HCT116 (cell line): ENCODE measurements around the gene CCDC69. TPM values are rescaled to one million over a fixed set of nuclear protein-coding genes. Genes with fewer than 3 reads are reported as not detected.

Experiments used
- ATAC-seq: fragments of 200-7000 bp; cut with Tn5 transposase; 2 replicates; pipeline ENCODE4 v1.9.1; 2020; ENCODE audit warnings: mild to moderate bottlenecking, moderate library complexity
- BruUV-seq: library from RNA; stranded (reverse); fragments of 400-500 nt; replicated peaks from 2 replicates; lab custom pipeline; 2021; lab: Mats Ljungman, UMichigan
- CTCF ChIA-PET: fragments of 300-600 bp; sonication (Branson Sonifier 250); formaldehyde crosslinking; loops from one replicate; lab custom pipeline; 2021; ENCODE audit warnings: antibody characterized with exemption; lab: Charles Lee
- POLR2A ChIA-PET: fragments of 300-600, 350-600 bp; sonication (Branson Sonifier 250); formaldehyde crosslinking; loops from one replicate; lab custom pipeline; 2021; ENCODE audit warnings: antibody characterized with exemption; lab: Charles Lee
- RAD21 ChIA-PET, 2 experiments: fragments of 300-600 bp; sonication (Branson Sonifier 250); formaldehyde crosslinking; loops; one replicate each; lab custom pipeline; 2023; ENCODE audit warnings: low total read pairs in 2 of 2; ENCODE audit not compliant: uncharacterized antibody in 2 of 2, unreplicated experiment in 2 of 2, low non-redundant PET in 1 of 2; lab: Charles Lee
- DNase-seq: peaks from one replicate; pipeline ENCODE4 v3.0.0-alpha.2; 2010; ENCODE audit warnings: low read depth, low spot score
- H2AFZ ChIP-seq: fragments of 200-600 bp; shearing (Covaris generic), sonication (generic); 2 replicates; pipeline ENCODE4 v1.6.1; 2017; ENCODE audit warnings: low read depth, mixed run types, mixed read lengths, antibody characterized with exemption, low read length; ENCODE audit not compliant: poor library complexity, severe bottlenecking
- H3K27ac ChIP-seq: 2 replicates; pipeline ENCODE4 v1.5.1; 2012; ENCODE audit warnings: low read depth, low read length
- H3K27me3 ChIP-seq: fragments of 200-600 bp; sonication (generic); 2 replicates; pipeline ENCODE4 v1.6.1; 2016; ENCODE audit warnings: mixed run types, low read length, mixed read lengths; ENCODE audit not compliant: insufficient read depth
- H3K36me3 ChIP-seq, 2 experiments: fragments of 200-500 bp in 1 of 2; fragments of 200-600 bp in 1 of 2; sonication (Bioruptor generic) in 1 of 2; sonication (generic) in 1 of 2; 2 replicates each; pipeline versions ENCODE4 v1.5.1 to v1.6.1; 2014 to 2016; ENCODE audit warnings: low read length in 2 of 2, inconsistent platforms in 1 of 2, mixed read lengths in 1 of 2, mixed run types in 1 of 2; ENCODE audit not compliant: insufficient read depth in 2 of 2, control insufficient read depth in 1 of 2
- H3K4me1 ChIP-seq, 2 experiments: fragments of 200-600 bp in 1 of 2; sonication (generic) in 1 of 2; 2 replicates each; pipeline versions ENCODE4 v1.5.1 to v1.6.1; 2012 to 2017; ENCODE audit warnings: low read length in 2 of 2, inconsistent platforms in 1 of 2, mild to moderate bottlenecking in 1 of 2, mixed read lengths in 1 of 2, mixed run types in 1 of 2, moderate library complexity in 1 of 2; ENCODE audit not compliant: insufficient read depth in 2 of 2, control insufficient read depth in 1 of 2
- H3K4me2 ChIP-seq: fragments of 200-600 bp; sonication (generic); 2 replicates; pipeline ENCODE4 v1.6.1; 2017; ENCODE audit warnings: mixed run types, low read length, mixed read lengths
- H3K4me3 ChIP-seq, 2 experiments: fragments of 200-600 bp in 1 of 2; sonication (generic) in 1 of 2; replicated peaks in 1 of 2; 2 replicates each; pipeline ENCODE4 v1.5.1; 2011 to 2016; ENCODE audit warnings: low read length in 2 of 2, control low read depth in 1 of 2, low read depth in 1 of 2, mild to moderate bottlenecking in 1 of 2, mixed read lengths in 1 of 2, mixed run types in 1 of 2
- H3K79me2 ChIP-seq: fragments of 200-600 bp; sonication (generic); 2 replicates; pipeline ENCODE4 v1.6.1; 2017; ENCODE audit warnings: mild to moderate bottlenecking, mixed run types, low read length, moderate library complexity, mixed read lengths; ENCODE audit not compliant: insufficient read depth
- H3K9ac ChIP-seq: fragments of 200-600 bp; sonication (generic); 2 replicates; pipeline ENCODE4 v1.6.1; 2016; ENCODE audit warnings: low read length, mixed read lengths
- H3K9me2 ChIP-seq: fragments of 200-600 bp; sonication (generic), shearing (Covaris generic); 2 replicates; pipeline ENCODE4 v1.6.1; 2017; ENCODE audit warnings: mixed run types, mild to moderate bottlenecking, moderate library complexity; ENCODE audit not compliant: insufficient read depth
- H3K9me3 ChIP-seq, 2 experiments: fragments of 200-500 bp in 1 of 2; fragments of 200-600 bp in 1 of 2; sonication (Bioruptor generic) in 1 of 2; sonication (generic) in 1 of 2; 2 replicates each; pipeline ENCODE4 v1.6.1; 2014 to 2017; ENCODE audit warnings: low read length in 2 of 2, mixed read lengths in 2 of 2, inconsistent platforms in 1 of 2, low read depth in 1 of 2, mild to moderate bottlenecking in 1 of 2, mixed run types in 1 of 2, moderate library complexity in 1 of 2; ENCODE audit not compliant: control insufficient read depth in 1 of 2, insufficient read depth in 1 of 2
- H4K20me1 ChIP-seq: fragments of 200-600 bp; sonication (generic), shearing (Covaris generic); 2 replicates; pipeline ENCODE4 v1.6.1; 2017; ENCODE audit warnings: mixed run types, mild to moderate bottlenecking, moderate library complexity; ENCODE audit not compliant: insufficient read depth
- ELF1 ChIP-seq: IDR thresholded peaks from 2 replicates; pipeline ENCODE4 v1.6.1; 2012; ENCODE audit warnings: low read depth, borderline replicate concordance
- EZH2 ChIP-seq: fragments of 200-600 bp; sonication (generic); IDR thresholded peaks from 2 replicates; pipeline ENCODE4 v1.6.1; 2017; ENCODE audit warnings: antibody characterized with exemption, mixed run types
- EZH2phosphoT487 ChIP-seq: fragments of 200-600 bp; IDR thresholded peaks from 2 replicates; pipeline ENCODE4 v1.6.1; 2018; ENCODE audit warnings: antibody characterized with exemption, borderline replicate concordance
- FOSL1 ChIP-seq: IDR thresholded peaks from 2 replicates; pipeline ENCODE4 v1.6.1; 2012; ENCODE audit warnings: low read depth
- POLR2A ChIP-seq: IDR thresholded peaks from 2 replicates; pipeline ENCODE4 v1.7.0; 2011; ENCODE audit warnings: borderline replicate concordance; ENCODE audit not compliant: insufficient read depth, insufficient read length; ENCODE audit errors: extremely low read depth
- POLR2AphosphoS5 ChIP-seq: IDR thresholded peaks from 2 replicates; pipeline ENCODE4 v1.6.1; 2011; ENCODE audit warnings: mild to moderate bottlenecking, low read depth, low read length, moderate library complexity
- SP1 ChIP-seq: IDR thresholded peaks from 2 replicates; pipeline ENCODE4 v1.6.1; 2012; ENCODE audit warnings: low read depth
- SRF ChIP-seq: IDR thresholded peaks from 2 replicates; pipeline ENCODE4 v1.6.1; 2012; ENCODE audit warnings: low read depth
- intact Hi-C: fragments of 100-400 bp; cut with micrococcal nuclease; formaldehyde crosslinking; loops from 2 replicates; pipeline ENCODE4 v1.10.0; 2022
- total RNA-seq: library from RNA; stranded (reverse); gene quantifications from one replicate; pipeline ENCODE4 v1.2.1, GENCODE V29; 2021; ENCODE audit not compliant: unreplicated experiment
- TF ChIP-seq, protein P1 (sequence below): IDR thresholded peaks from 2 replicates; pipeline ENCODE4 v1.6.1; 2012
- TF ChIP-seq, protein P2 (sequence below): IDR thresholded peaks from 2 replicates; pipeline ENCODE4 v1.6.1; 2011; ENCODE audit warnings: mild to moderate bottlenecking, low read length, moderate library complexity; ENCODE audit not compliant: insufficient replicate concordance; ENCODE audit errors: extremely low read depth
- TF ChIP-seq, protein P3 (sequence below): IDR thresholded peaks from 2 replicates; pipeline ENCODE4 v1.6.1; 2012; ENCODE audit warnings: low read depth
- TF ChIP-seq, protein P4 (sequence below): IDR thresholded peaks from 2 replicates; pipeline ENCODE4 v1.6.1; 2012

Gene CCDC69
- total RNA-seq, 1 experiment from 2014 or later, result 4.3 TPM

DNA sequence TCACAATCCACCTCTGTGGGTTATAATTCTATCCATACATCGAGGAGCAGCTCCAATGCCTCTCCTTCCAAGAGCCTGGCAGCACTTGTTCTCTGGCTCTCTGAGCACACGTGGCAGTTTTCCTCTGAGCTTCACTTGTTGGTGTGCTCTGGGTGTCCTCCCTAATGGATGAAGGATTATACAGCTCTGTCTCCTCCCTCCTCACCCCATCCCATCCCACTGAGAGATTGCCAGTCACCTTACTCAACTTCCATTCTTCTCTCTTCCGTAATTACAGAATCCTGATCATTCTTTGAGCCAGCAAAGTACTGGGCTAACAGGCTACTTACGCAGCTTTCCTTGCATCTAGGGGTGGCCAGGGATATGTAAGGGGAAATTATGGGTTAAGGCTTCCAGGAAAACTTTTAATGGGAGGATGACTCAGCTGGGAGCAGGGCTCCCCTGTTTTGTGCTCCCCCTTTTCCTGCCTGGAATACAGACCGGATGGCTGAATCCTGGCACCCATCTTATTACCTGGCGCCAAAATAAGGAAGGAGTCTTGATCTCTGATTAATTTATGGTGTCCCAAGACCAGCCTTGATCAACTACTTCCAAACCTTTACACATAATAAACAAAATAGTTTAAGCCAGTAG is 6.3 kb upstream of the CCDC69 start:
- Histone ChIP-seq H3K27ac (no peak overlapping the region), H3K27me3 (no peaks in the 10 kb centered on the region), H3K4me1 (no peaks in the 10 kb centered on the region), H2AFZ (no peak overlapping the region), H3K36me3 (no peaks in the 10 kb centered on the region), H3K9me2 (no peaks in the 10 kb centered on the region), H4K20me1 (no peaks in the 10 kb centered on the region), H3K4me2 (no peak overlapping the region), H3K9ac (no peak overlapping the region), H3K9me3 (no peaks in the 10 kb centered on the region), H3K4me3 (no peak overlapping the region), H3K79me2 (no peaks in the 10 kb centered on the region)
- DNase-seq (no peak), ATAC-seq (no peak)
- intact Hi-C loops, result loop anchor here (10.0 kb wide), 1 partner anchor 225 kb away; no protein-coding TSS in a partner anchor
- BruUV-seq, result no TSS peak
- TF ChIP-seq SP1 (no peak), FOSL1 (no peak), EZH2 (no peak), POLR2AphosphoS5 (no peak)
- TF ChIP-seq, protein P1, sequence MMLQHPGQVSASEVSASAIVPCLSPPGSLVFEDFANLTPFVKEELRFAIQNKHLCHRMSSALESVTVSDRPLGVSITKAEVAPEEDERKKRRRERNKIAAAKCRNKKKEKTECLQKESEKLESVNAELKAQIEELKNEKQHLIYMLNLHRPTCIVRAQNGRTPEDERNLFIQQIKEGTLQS, result no peak
- POLR2A ChIA-PET, result no interaction called here
- CTCF ChIA-PET, result interaction anchor here (0.9 to 1.1 kb wide), 2 partner anchors 9 to 22 kb away, joined by 4 to 5 read pairs; partner anchors contain the start of gene GM2A
- RAD21 ChIA-PET, result no interaction called here

DNA sequence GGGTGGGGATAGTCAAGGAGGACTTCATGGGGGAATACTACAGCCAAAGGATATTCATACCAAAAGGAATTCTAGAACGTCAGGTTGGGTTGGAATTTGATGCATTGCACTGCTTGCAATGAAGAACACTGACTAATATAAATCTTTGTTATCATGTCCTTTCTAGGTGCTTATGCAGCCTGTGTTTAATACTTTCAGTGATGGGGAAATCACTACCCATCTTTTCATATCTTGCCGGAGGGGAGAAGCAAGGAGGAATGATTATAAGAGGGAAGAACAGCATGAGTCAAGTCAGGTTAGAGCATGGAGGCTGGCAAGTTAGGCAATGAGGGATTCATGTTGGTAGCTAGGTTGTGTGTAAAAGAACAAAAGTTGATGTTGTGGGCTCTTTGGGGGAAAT is 5.1 kb upstream of the CCDC69 start:
- ChIA-PET CTCF (interaction anchor here (1.1 kb wide), 1 partner anchor 10 kb away, joined by 4 read pairs; no protein-coding TSS in a partner anchor), RAD21 (no interaction called here), POLR2A (no interaction called here)
- no peak overlapping the region for H2AFZ ChIP-seq
- no peak overlapping the region for H3K9ac ChIP-seq
- DNase-seq, result no peak
- no peak overlapping the region for H3K4me3 ChIP-seq
- BruUV-seq, result no TSS peak
- intact Hi-C loops, result no loop called here
- H4K20me1 ChIP-seq, result no peaks in the 10 kb centered on the region
- H3K4me1 ChIP-seq, result peaks cover 3 to 6% of the 10 kb centered on the region in 2 experiments; a peak in 3 of 4 replicates
- no peak overlapping the region for H3K27ac ChIP-seq
- H3K79me2 ChIP-seq, result no peaks in the 10 kb centered on the region
- H3K27me3 ChIP-seq, result no peaks in the 10 kb centered on the region
- no peak for ATAC-seq
- no peaks in the 10 kb centered on the region for H3K36me3 ChIP-seq
- H3K4me2 ChIP-seq, result no peak overlapping the region
- no peaks in the 10 kb centered on the region for H3K9me2 ChIP-seq
- no peaks in the 10 kb centered on the region for H3K9me3 ChIP-seq
- TF ChIP-seq EZH2phosphoT487 (no peak), POLR2A (no peak), SRF (no peak), FOSL1 (no peak), ELF1 (no peak), POLR2AphosphoS5 (no peak), EZH2 (no peak)
- TF ChIP-seq, protein P2, sequence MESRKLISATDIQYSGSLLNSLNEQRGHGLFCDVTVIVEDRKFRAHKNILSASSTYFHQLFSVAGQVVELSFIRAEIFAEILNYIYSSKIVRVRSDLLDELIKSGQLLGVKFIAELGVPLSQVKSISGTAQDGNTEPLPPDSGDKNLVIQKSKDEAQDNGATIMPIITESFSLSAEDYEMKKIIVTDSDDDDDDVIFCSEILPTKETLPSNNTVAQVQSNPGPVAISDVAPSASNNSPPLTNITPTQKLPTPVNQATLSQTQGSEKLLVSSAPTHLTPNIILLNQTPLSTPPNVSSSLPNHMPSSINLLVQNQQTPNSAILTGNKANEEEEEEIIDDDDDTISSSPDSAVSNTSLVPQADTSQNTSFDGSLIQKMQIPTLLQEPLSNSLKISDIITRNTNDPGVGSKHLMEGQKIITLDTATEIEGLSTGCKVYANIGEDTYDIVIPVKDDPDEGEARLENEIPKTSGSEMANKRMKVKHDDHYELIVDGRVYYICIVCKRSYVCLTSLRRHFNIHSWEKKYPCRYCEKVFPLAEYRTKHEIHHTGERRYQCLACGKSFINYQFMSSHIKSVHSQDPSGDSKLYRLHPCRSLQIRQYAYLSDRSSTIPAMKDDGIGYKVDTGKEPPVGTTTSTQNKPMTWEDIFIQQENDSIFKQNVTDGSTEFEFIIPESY, result no peak
- TF ChIP-seq, protein P1, result no peak
- TF ChIP-seq, protein P3, sequence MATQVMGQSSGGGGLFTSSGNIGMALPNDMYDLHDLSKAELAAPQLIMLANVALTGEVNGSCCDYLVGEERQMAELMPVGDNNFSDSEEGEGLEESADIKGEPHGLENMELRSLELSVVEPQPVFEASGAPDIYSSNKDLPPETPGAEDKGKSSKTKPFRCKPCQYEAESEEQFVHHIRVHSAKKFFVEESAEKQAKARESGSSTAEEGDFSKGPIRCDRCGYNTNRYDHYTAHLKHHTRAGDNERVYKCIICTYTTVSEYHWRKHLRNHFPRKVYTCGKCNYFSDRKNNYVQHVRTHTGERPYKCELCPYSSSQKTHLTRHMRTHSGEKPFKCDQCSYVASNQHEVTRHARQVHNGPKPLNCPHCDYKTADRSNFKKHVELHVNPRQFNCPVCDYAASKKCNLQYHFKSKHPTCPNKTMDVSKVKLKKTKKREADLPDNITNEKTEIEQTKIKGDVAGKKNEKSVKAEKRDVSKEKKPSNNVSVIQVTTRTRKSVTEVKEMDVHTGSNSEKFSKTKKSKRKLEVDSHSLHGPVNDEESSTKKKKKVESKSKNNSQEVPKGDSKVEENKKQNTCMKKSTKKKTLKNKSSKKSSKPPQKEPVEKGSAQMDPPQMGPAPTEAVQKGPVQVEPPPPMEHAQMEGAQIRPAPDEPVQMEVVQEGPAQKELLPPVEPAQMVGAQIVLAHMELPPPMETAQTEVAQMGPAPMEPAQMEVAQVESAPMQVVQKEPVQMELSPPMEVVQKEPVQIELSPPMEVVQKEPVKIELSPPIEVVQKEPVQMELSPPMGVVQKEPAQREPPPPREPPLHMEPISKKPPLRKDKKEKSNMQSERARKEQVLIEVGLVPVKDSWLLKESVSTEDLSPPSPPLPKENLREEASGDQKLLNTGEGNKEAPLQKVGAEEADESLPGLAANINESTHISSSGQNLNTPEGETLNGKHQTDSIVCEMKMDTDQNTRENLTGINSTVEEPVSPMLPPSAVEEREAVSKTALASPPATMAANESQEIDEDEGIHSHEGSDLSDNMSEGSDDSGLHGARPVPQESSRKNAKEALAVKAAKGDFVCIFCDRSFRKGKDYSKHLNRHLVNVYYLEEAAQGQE, result no peak
- TF ChIP-seq, protein P4, sequence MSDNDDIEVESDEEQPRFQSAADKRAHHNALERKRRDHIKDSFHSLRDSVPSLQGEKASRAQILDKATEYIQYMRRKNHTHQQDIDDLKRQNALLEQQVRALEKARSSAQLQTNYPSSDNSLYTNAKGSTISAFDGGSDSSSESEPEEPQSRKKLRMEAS, result no peak
